VCaP (cell line): Measurements from ENCODE around the gene CNFN.

Source experiments
- H3K27ac ChIP-seq: fragments of 450-650 bp; 2 replicates; pipeline ENCODE4 v1.5.1; 2017
- CTCF ChIP-seq: fragments of 450-650 bp; conservative IDR thresholded peaks from 2 replicates; pipeline ENCODE4 v1.5.1; 2017; ENCODE audit warnings: mild to moderate bottlenecking, moderate library complexity

The CNFN gene

GRCh38 chr19:42409477-42409876, 19.4 kb upstream of the CNFN start:
- H3K27ac ChIP-seq = no peak overlapping the region
- TF ChIP-seq CTCF = no peak

- no peak overlapping the region for H3K27ac ChIP-seq
- TF ChIP-seq CTCF = no peak
Observed at GRCh38 chr19:42407816-42408175, 17.7 kb upstream of the CNFN start.

GRCh38 chr19:42407085-42407815, 17.2 kb upstream of the CNFN start:
- no peak overlapping the region for H3K27ac ChIP-seq
- no peak for TF ChIP-seq CTCF

- no peak overlapping the region for H3K27ac ChIP-seq
- no peak for TF ChIP-seq CTCF
Observed at GRCh38 chr19:42406111-42406510, 16.0 kb upstream of the CNFN start.

GRCh38 chr19:42403586-42403985, 13.5 kb upstream of the CNFN start:
- TF ChIP-seq CTCF = no peak
- no peak overlapping the region for H3K27ac ChIP-seq

GRCh38 chr19:42402376-42403116, 12.4 kb upstream of the CNFN start:
- no peak for TF ChIP-seq CTCF
- peak overlapping the region; percentile 87 for H3K27ac ChIP-seq

GRCh38 chr19:42401365-42402303, 11.5 kb upstream of the CNFN start:
- H3K27ac ChIP-seq = peak overlapping the region; percentile 87
- peak; percentile 93 for TF ChIP-seq CTCF
